SK-N-SH (cell line): ENCODE data around the gene S100A10. TPM values are rescaled to one million over a fixed set of nuclear protein-coding genes. Genes with fewer than 3 reads are reported as not detected.

Experiments
- CTCF ChIA-PET: fragments of 300-600, 350-600 bp; formaldehyde crosslinking; extraction: SDS; loops from one replicate; lab custom pipeline; 2021; lab: Yijun Ruan, JAX
- POLR2A ChIA-PET: fragments of 350-600 bp; sonication (Branson Sonifier 250); formaldehyde crosslinking; extraction: SDS; loops from one replicate; lab custom pipeline; 2020; ENCODE audit warnings: antibody characterized with exemption, inconsistent platforms; lab: Yijun Ruan, JAX
- DNase-seq: peaks from one replicate; pipeline ENCODE4 v3.0.0; 2012
- H2AFZ ChIP-seq: fragments of 200-600 bp; sonication (generic); 2 replicates; pipeline ENCODE4 v1.8.1; 2016; ENCODE audit warnings: antibody characterized with exemption, mild to moderate bottlenecking, low read depth
- H3F3A ChIP-seq: fragments of 200-600 bp; sonication (generic); replicated peaks from 2 replicates; pipeline ENCODE3; 2016; ENCODE audit warnings: antibody characterized with exemption, mild to moderate bottlenecking; ENCODE audit not compliant: insufficient read depth
- H3K27ac ChIP-seq, 2 experiments: fragments of 200-500 bp in 1 of 2; fragments of 200-600 bp in 1 of 2; sonication (Bioruptor generic) in 1 of 2; sonication (generic), shearing (Covaris generic) in 1 of 2; 2 replicates each; pipeline versions ENCODE4 v1.5.1 to v1.6.1; 2014 to 2016; ENCODE audit warnings: low read depth in 2 of 2, inconsistent platforms in 1 of 2, low read length in 1 of 2, mild to moderate bottlenecking in 1 of 2, mixed read lengths in 1 of 2
- H3K27me3 ChIP-seq: fragments of 200-600 bp; sonication (generic), shearing (Covaris generic); 2 replicates; pipeline ENCODE4 v1.6.1; 2016; ENCODE audit warnings: mixed run types; ENCODE audit not compliant: insufficient read depth
- H3K36me3 ChIP-seq, 2 experiments: fragments of 200-500 bp in 1 of 2; fragments of 200-600 bp in 1 of 2; sonication (Bioruptor generic) in 1 of 2; sonication (generic) in 1 of 2; replicated peaks in 1 of 2; 2 replicates each; pipeline versions ENCODE3 to v1.5.1; 2014 to 2016; ENCODE audit warnings: low read length in 1 of 2, mild to moderate bottlenecking in 1 of 2; ENCODE audit not compliant: insufficient read depth in 2 of 2, control insufficient read depth in 1 of 2
- H3K4me1 ChIP-seq, 2 experiments: fragments of 200-500 bp in 1 of 2; fragments of 200-600 bp in 1 of 2; sonication (Bioruptor generic) in 1 of 2; sonication (generic), shearing (Covaris generic) in 1 of 2; 2 replicates each; pipeline versions ENCODE4 v1.5.1 to v1.6.1; 2014 to 2016; ENCODE audit warnings: low read depth in 1 of 2, low read length in 1 of 2, mixed run types in 1 of 2; ENCODE audit not compliant: insufficient read depth in 2 of 2, control insufficient read depth in 1 of 2
- H3K4me2 ChIP-seq: fragments of 200-600 bp; sonication (generic), shearing (Covaris generic); 2 replicates; pipeline ENCODE4 v1.6.1; 2017; ENCODE audit warnings: mixed run types
- H3K4me3 ChIP-seq, 2 experiments: fragments of 200-500 bp in 1 of 2; fragments of 200-600 bp in 1 of 2; sonication (Bioruptor generic) in 1 of 2; sonication (generic), shearing (Covaris generic) in 1 of 2; 2 replicates each; pipeline versions ENCODE4 v1.5.1 to v1.8.1; 2014 to 2016; ENCODE audit warnings: low read depth in 2 of 2, inconsistent platforms in 1 of 2, low read length in 1 of 2, mild to moderate bottlenecking in 1 of 2, mixed read lengths in 1 of 2, moderate library complexity in 1 of 2
- H3K79me2 ChIP-seq: fragments of 200-600 bp; sonication (generic); 2 replicates; pipeline ENCODE4 v1.8.1; 2017; ENCODE audit warnings: mild to moderate bottlenecking; ENCODE audit not compliant: insufficient read depth
- H3K9ac ChIP-seq: fragments of 200-600 bp; sonication (generic); 2 replicates; pipeline ENCODE4 v1.6.1; 2017; ENCODE audit warnings: mixed run types
- H3K9me2 ChIP-seq: fragments of 200-600 bp; sonication (generic); 2 replicates; pipeline ENCODE4 v1.6.1; 2017; ENCODE audit warnings: mixed run types
- H3K9me3 ChIP-seq: fragments of 200-600 bp; sonication (generic); 2 replicates; pipeline ENCODE4 v1.6.1; 2017; ENCODE audit warnings: mixed run types, mild to moderate bottlenecking, moderate library complexity
- H4K20me1 ChIP-seq: fragments of 200-600 bp; sonication (generic); 2 replicates; pipeline ENCODE4 v1.6.1; 2017; ENCODE audit warnings: mild to moderate bottlenecking, mixed run types; ENCODE audit not compliant: insufficient read depth
- CHD2 ChIP-seq: fragments of 150-350 bp; IDR thresholded peaks from 2 replicates; pipeline ENCODE4 v1.6.1; 2018; ENCODE audit warnings: low read length; ENCODE audit not compliant: partially characterized antibody
- CTCF ChIP-seq: fragments of 200-600 bp; sonication (generic); IDR thresholded peaks from 2 replicates; pipeline ENCODE4 v1.6.1; 2017; ENCODE audit warnings: antibody characterized with exemption, mild to moderate bottlenecking, moderate library complexity
- ELF1 ChIP-seq: IDR thresholded peaks from 2 replicates; pipeline ENCODE4 v1.4.0; 2012
- FOXJ3 ChIP-seq: sonication (generic); formaldehyde crosslinking; IDR thresholded peaks from 2 replicates; pipeline ENCODE4 v1.5.1; 2020; ENCODE audit warnings: mild to moderate bottlenecking, missing genetic modification reagents
- FOXM1 ChIP-seq: IDR thresholded peaks from 2 replicates; pipeline ENCODE4 v1.4.0; 2012; ENCODE audit warnings: low read depth, mild to moderate bottlenecking
- GABPA ChIP-seq: IDR thresholded peaks from 2 replicates; pipeline ENCODE4 v1.4.0; 2012; ENCODE audit warnings: low read depth, mild to moderate bottlenecking
- JUND ChIP-seq: IDR thresholded peaks from 2 replicates; pipeline ENCODE4 v1.4.0; 2012
- MEF2A ChIP-seq: IDR thresholded peaks from 2 replicates; pipeline ENCODE4 v1.4.0; 2012; ENCODE audit warnings: low read depth, borderline replicate concordance
- MXI1 ChIP-seq: IDR thresholded peaks from 2 replicates; pipeline ENCODE4 v1.6.1; 2012; ENCODE audit warnings: mild to moderate bottlenecking, low read depth, low read length, improper control_type of control experiment
- POLR2AphosphoS5 ChIP-seq: IDR thresholded peaks from 2 replicates; pipeline ENCODE4 v1.6.1; 2012; ENCODE audit warnings: low read depth, low read length
- RCOR1 ChIP-seq: fragments of 150-350 bp; IDR thresholded peaks from 2 replicates; pipeline ENCODE4 v1.6.1; 2017; ENCODE audit warnings: antibody characterized with exemption, low read length
- SIN3A ChIP-seq: IDR thresholded peaks from 2 replicates; pipeline ENCODE4 v1.6.1; 2012; ENCODE audit warnings: low read depth, mild to moderate bottlenecking, low read length, moderate library complexity, borderline replicate concordance
- SMC3 ChIP-seq: IDR thresholded peaks from 2 replicates; pipeline ENCODE4 v1.6.1; 2012; ENCODE audit warnings: low read depth, low read length, improper control_type of control experiment
- WGBS: methylation state at CpG from one replicate; pipeline ENCODE4 v1.1.6; 2017; ENCODE audit warnings: low lambda C conversion rate; 5-methylcytosine and 5-hydroxymethylcytosine counted together
- polyA plus RNA-seq, 3 experiments: library from polyadenylated mRNA; depleted of rRNA; stranded (reverse); fragments of >200 nt; gene quantifications; 2 replicates each; pipeline ENCODE4 v1.2.3, GENCODE V29; 2012
- TF ChIP-seq, protein P1 (sequence below): IDR thresholded peaks from 2 replicates; pipeline ENCODE4 v1.6.1; 2012; ENCODE audit warnings: mild to moderate bottlenecking, low read depth, low read length, moderate library complexity
- TF ChIP-seq, protein P2 (sequence below): IDR thresholded peaks from 2 replicates; pipeline ENCODE4 v1.4.0; 2012; ENCODE audit warnings: low read depth, borderline replicate concordance

The S100A10 gene
- polyA plus RNA-seq, 1 of the 3 experiments (the other 2 are of a cell fraction) = 161 TPM

DNA sequence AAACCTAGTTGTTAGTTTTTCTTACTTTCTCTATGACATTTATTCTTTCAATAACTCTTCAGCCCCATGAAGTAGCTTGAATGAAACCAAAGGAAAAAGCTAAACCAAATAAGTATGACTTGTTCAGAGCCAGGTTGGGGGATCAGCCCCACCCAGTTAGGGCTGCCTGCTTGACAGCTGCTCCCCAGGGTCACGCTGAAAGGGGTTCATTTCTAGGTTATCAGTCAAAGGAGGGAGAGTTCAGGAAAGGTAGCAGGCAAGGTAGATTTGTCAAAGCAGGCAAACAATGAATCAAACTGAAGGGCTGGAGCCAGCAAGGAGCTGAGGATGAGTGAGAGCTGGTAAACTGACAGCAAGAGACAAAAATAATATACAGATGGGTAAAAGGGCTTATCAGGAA lies 46.2 kb upstream of the S100A10 start:
- peaks cover 0 to under 1% of the 10 kb centered on the region in 2 experiments for H3K36me3 ChIP-seq
- WGBS = 38% methylated on average over 1 of the region's 1 CpG
- H3K4me1 ChIP-seq = peaks cover 0 to 4% of the 10 kb centered on the region in 2 experiments; a peak in 1 of 4 replicates
- POLR2A ChIA-PET = no interaction called here
- no peaks in the 10 kb centered on the region for H4K20me1 ChIP-seq
- CTCF ChIA-PET = interaction anchor here (0.7 to 2.3 kb wide), 2 partner anchors 13 to 36 kb away, joined by 3 to 6 read pairs; no protein-coding TSS in a partner anchor
- no peak overlapping the region for H3K4me2 ChIP-seq
- peaks cover 33% of the 10 kb centered on the region for H3K27me3 ChIP-seq
- H3K4me3 ChIP-seq = no peak overlapping the region
- H3K9ac ChIP-seq = no peak overlapping the region
- no peak overlapping the region for H3K27ac ChIP-seq
- no peak overlapping the region for H2AFZ ChIP-seq
- H3K9me3 ChIP-seq = no peaks in the 10 kb centered on the region
- H3K79me2 ChIP-seq = peaks cover 23% of the 10 kb centered on the region
- peaks cover 13% of the 10 kb centered on the region for H3F3A ChIP-seq
- no peak for DNase-seq
- TF ChIP-seq, protein P1, sequence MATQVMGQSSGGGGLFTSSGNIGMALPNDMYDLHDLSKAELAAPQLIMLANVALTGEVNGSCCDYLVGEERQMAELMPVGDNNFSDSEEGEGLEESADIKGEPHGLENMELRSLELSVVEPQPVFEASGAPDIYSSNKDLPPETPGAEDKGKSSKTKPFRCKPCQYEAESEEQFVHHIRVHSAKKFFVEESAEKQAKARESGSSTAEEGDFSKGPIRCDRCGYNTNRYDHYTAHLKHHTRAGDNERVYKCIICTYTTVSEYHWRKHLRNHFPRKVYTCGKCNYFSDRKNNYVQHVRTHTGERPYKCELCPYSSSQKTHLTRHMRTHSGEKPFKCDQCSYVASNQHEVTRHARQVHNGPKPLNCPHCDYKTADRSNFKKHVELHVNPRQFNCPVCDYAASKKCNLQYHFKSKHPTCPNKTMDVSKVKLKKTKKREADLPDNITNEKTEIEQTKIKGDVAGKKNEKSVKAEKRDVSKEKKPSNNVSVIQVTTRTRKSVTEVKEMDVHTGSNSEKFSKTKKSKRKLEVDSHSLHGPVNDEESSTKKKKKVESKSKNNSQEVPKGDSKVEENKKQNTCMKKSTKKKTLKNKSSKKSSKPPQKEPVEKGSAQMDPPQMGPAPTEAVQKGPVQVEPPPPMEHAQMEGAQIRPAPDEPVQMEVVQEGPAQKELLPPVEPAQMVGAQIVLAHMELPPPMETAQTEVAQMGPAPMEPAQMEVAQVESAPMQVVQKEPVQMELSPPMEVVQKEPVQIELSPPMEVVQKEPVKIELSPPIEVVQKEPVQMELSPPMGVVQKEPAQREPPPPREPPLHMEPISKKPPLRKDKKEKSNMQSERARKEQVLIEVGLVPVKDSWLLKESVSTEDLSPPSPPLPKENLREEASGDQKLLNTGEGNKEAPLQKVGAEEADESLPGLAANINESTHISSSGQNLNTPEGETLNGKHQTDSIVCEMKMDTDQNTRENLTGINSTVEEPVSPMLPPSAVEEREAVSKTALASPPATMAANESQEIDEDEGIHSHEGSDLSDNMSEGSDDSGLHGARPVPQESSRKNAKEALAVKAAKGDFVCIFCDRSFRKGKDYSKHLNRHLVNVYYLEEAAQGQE = no peak
- TF ChIP-seq GABPA (no peak), FOXJ3 (CRISPR knock-in tag) (no peak), RCOR1 (no peak), FOXM1 (no peak), CHD2 (no peak), JUND (no peak), SIN3A (no peak), MEF2A (no peak), MXI1 (no peak), CTCF (no peak), SMC3 (no peak), ELF1 (no peak), POLR2AphosphoS5 (no peak)
- TF ChIP-seq, protein P2, sequence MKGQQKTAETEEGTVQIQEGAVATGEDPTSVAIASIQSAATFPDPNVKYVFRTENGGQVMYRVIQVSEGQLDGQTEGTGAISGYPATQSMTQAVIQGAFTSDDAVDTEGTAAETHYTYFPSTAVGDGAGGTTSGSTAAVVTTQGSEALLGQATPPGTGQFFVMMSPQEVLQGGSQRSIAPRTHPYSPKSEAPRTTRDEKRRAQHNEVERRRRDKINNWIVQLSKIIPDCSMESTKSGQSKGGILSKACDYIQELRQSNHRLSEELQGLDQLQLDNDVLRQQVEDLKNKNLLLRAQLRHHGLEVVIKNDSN = no peak
- H3K9me2 ChIP-seq = no peaks in the 10 kb centered on the region
